Endothelial cell of umbilical vein (primary cell): ENCODE measurements around the gene MRPS12. TPM values are rescaled to one million over a fixed set of nuclear protein-coding genes. Genes with fewer than 3 reads are reported as not detected.

Experiments
- BruUV-seq: library from RNA; stranded (reverse); fragments of 400-500 nt; replicated peaks from 2 replicates; lab custom pipeline; 2021; lab: Mats Ljungman, UMichigan
- CTCF ChIA-PET: fragments of 300-600, 350-600 bp; sonication (Branson Sonifier 250); formaldehyde crosslinking; loops from one replicate; lab custom pipeline; 2021; ENCODE audit warnings: antibody characterized with exemption, inconsistent platforms; lab: Charles Lee
- POLR2A ChIA-PET: fragments of 300-600, 350-600 bp; sonication (Branson Sonifier 250); formaldehyde crosslinking; loops from one replicate; lab custom pipeline; 2021; ENCODE audit warnings: antibody characterized with exemption, inconsistent platforms; lab: Charles Lee
- DNase-seq: peaks from one replicate; pipeline ENCODE4 v3.0.0-alpha.2; 2011; ENCODE audit warnings: low read depth, low spot score
- FAIRE-seq: peaks from 2 replicates; lab custom pipeline; 2011; peaks lifted over from hg19 to GRCh38; lab: Jason Lieb, UNC
- H2AFZ ChIP-seq: 2 replicates; pipeline ENCODE4 v1.6.0; 2012; ENCODE audit warnings: low read depth, low read length, control low read depth, inconsistent platforms
- H3K27ac ChIP-seq: 2 replicates; pipeline ENCODE4 v1.5.1; 2011; ENCODE audit warnings: low read depth, mild to moderate bottlenecking, control low read depth, low read length, moderate library complexity; ENCODE audit not compliant: insufficient read depth
- H3K27me3 ChIP-seq, 2 experiments: 2 replicates each; pipeline versions ENCODE4 v1.6.0 to v1.6.1; 2011; ENCODE audit warnings: low read length in 2 of 2, mixed read lengths in 1 of 2; ENCODE audit not compliant: control insufficient read depth in 2 of 2, insufficient read depth in 2 of 2
- H3K36me3 ChIP-seq, 2 experiments: 2 replicates in 1 of 2; 3 replicates in 1 of 2; pipeline ENCODE4 v1.5.1; 2011; ENCODE audit warnings: low read length in 2 of 2, mild to moderate bottlenecking in 1 of 2, moderate library complexity in 1 of 2; ENCODE audit not compliant: control insufficient read depth in 2 of 2, insufficient read depth in 2 of 2; ENCODE audit errors: extremely low read depth in 1 of 2
- H3K4me1 ChIP-seq: 3 replicates; pipeline ENCODE4 v1.5.1; 2011; ENCODE audit warnings: mild to moderate bottlenecking, low read length; ENCODE audit not compliant: control insufficient read depth, insufficient read depth; ENCODE audit errors: extremely low read depth
- H3K4me2 ChIP-seq: 2 replicates; pipeline ENCODE4 v1.6.1; 2011; ENCODE audit warnings: low read length, control low read depth, mixed read lengths; ENCODE audit not compliant: insufficient read depth
- H3K4me3 ChIP-seq, 3 experiments: fragments of 200-600 bp in 1 of 3; sonication (generic), shearing (Covaris generic) in 1 of 3; replicated peaks in 1 of 3; 2 replicates each; pipeline ENCODE4 v1.5.1; 2011 to 2016; ENCODE audit warnings: control low read depth in 3 of 3, low read length in 3 of 3, mild to moderate bottlenecking in 2 of 3, inconsistent platforms in 1 of 3, low read depth in 1 of 3, moderate library complexity in 1 of 3; ENCODE audit not compliant: insufficient read depth in 1 of 3
- H3K79me2 ChIP-seq: 2 replicates; pipeline ENCODE4 v1.6.0; 2012; ENCODE audit warnings: low read length, inconsistent platforms; ENCODE audit not compliant: control insufficient read depth, insufficient read depth
- H3K9ac ChIP-seq: replicated peaks from 2 replicates; pipeline ENCODE3; 2011; ENCODE audit warnings: low read length, control low read depth; ENCODE audit not compliant: insufficient read depth; ENCODE audit errors: extremely low read depth
- H3K9me1 ChIP-seq: replicated peaks from 3 replicates; pipeline ENCODE4 v1.6.0; 2011; ENCODE audit warnings: mild to moderate bottlenecking, low read length; ENCODE audit not compliant: control insufficient read depth, insufficient read depth; ENCODE audit errors: extremely low read depth
- H3K9me3 ChIP-seq: replicated peaks from 2 replicates; pipeline ENCODE4 v1.5.1; 2012; ENCODE audit warnings: low read length, inconsistent platforms; ENCODE audit not compliant: control insufficient read depth, insufficient read depth
- H4K20me1 ChIP-seq: replicated peaks from 2 replicates; pipeline ENCODE3; 2011; ENCODE audit warnings: mild to moderate bottlenecking, low read length; ENCODE audit not compliant: control insufficient read depth, insufficient read depth; ENCODE audit errors: extremely low read depth
- EZH2 ChIP-seq: IDR thresholded peaks from 2 replicates; pipeline ENCODE4 v1.6.1; 2012; ENCODE audit warnings: borderline replicate concordance, low read depth, mild to moderate bottlenecking, moderate library complexity, low read length, inconsistent platforms; ENCODE audit not compliant: severe bottlenecking
- FOS ChIP-seq: IDR thresholded peaks from 2 replicates; pipeline ENCODE4 v1.6.1; 2011; ENCODE audit warnings: mild to moderate bottlenecking, low read length, moderate library complexity, borderline replicate concordance; ENCODE audit not compliant: insufficient read depth
- GATA2 ChIP-seq: IDR thresholded peaks from 2 replicates; pipeline ENCODE4 v1.7.0; 2011; ENCODE audit warnings: low read depth, mild to moderate bottlenecking, moderate library complexity, mixed read lengths, low read length; ENCODE audit not compliant: insufficient read length, insufficient read depth
- JUN ChIP-seq: IDR thresholded peaks from 2 replicates; pipeline ENCODE4 v1.6.1; 2011; ENCODE audit warnings: borderline replicate concordance, low read depth; ENCODE audit not compliant: insufficient read length, insufficient read depth
- MYC ChIP-seq: IDR thresholded peaks from one replicate; pipeline ENCODE4 v1.6.1; 2011; ENCODE audit warnings: mild to moderate bottlenecking, low read depth, low read length
- POLR2A ChIP-seq: IDR thresholded peaks from 2 replicates; pipeline ENCODE4 v1.6.1; 2012; ENCODE audit warnings: low read depth, mild to moderate bottlenecking, control low read depth, low read length
- POLR2AphosphoS5 ChIP-seq: IDR thresholded peaks from 2 replicates; pipeline ENCODE4 v1.6.1; 2012; ENCODE audit warnings: low read depth, mild to moderate bottlenecking, control low read depth, low read length, moderate library complexity; ENCODE audit not compliant: insufficient read depth
- dilution Hi-C: fragments of 300-500 bp; cut with MboI; formaldehyde crosslinking; loops from one replicate; pipeline ENCODE4 v1.15.0; 2019; ENCODE audit warnings: low sequenced_read_pairs; ENCODE audit not compliant: extremely low pct_ligation_motif_present
- intact Hi-C: fragments of 100-400 bp; cut with micrococcal nuclease; formaldehyde crosslinking; loops from one replicate; pipeline ENCODE4 v1.10.0; 2022
- polyA plus RNA-seq, 4 experiments: library from polyadenylated mRNA; depleted of rRNA in 3 of 4; stranded (reverse) in 3 of 4; unstranded in 1 of 4; fragments of >200 nt; gene quantifications; 2 replicates each; pipeline versions ENCODE4 v1.2.1 to v1.2.3, GENCODE V29; 2011 to 2012; ENCODE audit warnings: missing spikeins in 1 of 4
- total RNA-seq: library from RNA; stranded (reverse); gene quantifications from 2 replicates; pipeline ENCODE4 v1.2.3, GENCODE V29; 2021
- TF ChIP-seq, protein P1 (sequence below): IDR thresholded peaks from 2 replicates; pipeline ENCODE4 v1.6.1; 2011; ENCODE audit not compliant: insufficient read depth, insufficient read length
- TF ChIP-seq, protein P2 (sequence below), 2 donors: IDR thresholded peaks; 1 replicate in 1 of 2; 2 replicates in 1 of 2; pipeline ENCODE4 v1.5.1; 2011; ENCODE audit warnings: low read length in 2 of 2, mild to moderate bottlenecking in 2 of 2, moderate library complexity in 2 of 2, control low read depth in 1 of 2, inconsistent platforms in 1 of 2, low read depth in 1 of 2; ENCODE audit not compliant: insufficient read depth in 1 of 2; ENCODE audit errors: extremely low read depth in 1 of 2

Gene MRPS12
- total and polyA plus RNA-seq, 2 donors (not counting 3 experiments of a cell fraction or from before 2014, with no cell fraction given): 49.3 to 86.3 TPM

DNA sequence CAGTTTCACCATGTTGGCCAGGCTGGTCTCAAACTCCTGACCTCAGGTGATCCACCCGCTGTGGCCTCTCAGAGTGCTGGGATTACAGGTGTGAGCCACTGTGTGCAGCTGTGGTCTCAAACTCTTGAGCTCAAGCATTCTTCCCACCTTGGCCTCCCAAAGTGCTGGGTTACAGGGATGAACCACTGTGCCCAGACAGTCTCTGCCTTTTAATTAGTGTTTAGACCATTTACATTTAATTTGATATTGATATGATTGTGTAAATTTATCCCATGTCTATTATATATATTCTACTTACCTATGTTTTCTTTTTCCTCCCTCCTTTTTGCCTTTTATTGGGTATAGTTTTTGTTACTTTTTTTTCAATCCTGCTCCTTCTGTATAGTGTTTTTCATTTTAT lies 29.1 kb upstream of the MRPS12 start:
- DNase-seq (no peak), FAIRE-seq (no peak)
- Histone ChIP-seq H3K4me3 (no peak overlapping the region), H3K27me3 (no peaks in the 10 kb centered on the region), H4K20me1 (no peaks in the 10 kb centered on the region), H3K27ac (no peak overlapping the region), H2AFZ (no peak overlapping the region), H3K79me2 (peaks cover 5% of the 10 kb centered on the region), H3K4me1 (peaks cover 22% of the 10 kb centered on the region), H3K9ac (no peak overlapping the region), H3K4me2 (peak overlapping the region; percentile 99), H3K9me1 (no peaks in the 10 kb centered on the region), H3K36me3 (peaks cover 0 to 12% of the 10 kb centered on the region in 2 experiments), H3K9me3 (no peaks in the 10 kb centered on the region)
- no TSS peak for BruUV-seq
- ChIA-PET POLR2A (no interaction called here), CTCF (interaction anchor here (1.1 to 2.4 kb wide), 3 partner anchors 10 to 132 kb away, joined by 3 to 16 read pairs (median 5); partner anchors contain the start of genes CCER2, MRPS12 and SARS2)
- TF ChIP-seq GATA2 (no peak), EZH2 (no peak), POLR2A (no peak), POLR2AphosphoS5 (no peak), MYC (no peak), JUN (no peak), FOS (no peak)
- TF ChIP-seq, protein P1, sequence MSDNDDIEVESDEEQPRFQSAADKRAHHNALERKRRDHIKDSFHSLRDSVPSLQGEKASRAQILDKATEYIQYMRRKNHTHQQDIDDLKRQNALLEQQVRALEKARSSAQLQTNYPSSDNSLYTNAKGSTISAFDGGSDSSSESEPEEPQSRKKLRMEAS: no peak
- TF ChIP-seq, protein P2, sequence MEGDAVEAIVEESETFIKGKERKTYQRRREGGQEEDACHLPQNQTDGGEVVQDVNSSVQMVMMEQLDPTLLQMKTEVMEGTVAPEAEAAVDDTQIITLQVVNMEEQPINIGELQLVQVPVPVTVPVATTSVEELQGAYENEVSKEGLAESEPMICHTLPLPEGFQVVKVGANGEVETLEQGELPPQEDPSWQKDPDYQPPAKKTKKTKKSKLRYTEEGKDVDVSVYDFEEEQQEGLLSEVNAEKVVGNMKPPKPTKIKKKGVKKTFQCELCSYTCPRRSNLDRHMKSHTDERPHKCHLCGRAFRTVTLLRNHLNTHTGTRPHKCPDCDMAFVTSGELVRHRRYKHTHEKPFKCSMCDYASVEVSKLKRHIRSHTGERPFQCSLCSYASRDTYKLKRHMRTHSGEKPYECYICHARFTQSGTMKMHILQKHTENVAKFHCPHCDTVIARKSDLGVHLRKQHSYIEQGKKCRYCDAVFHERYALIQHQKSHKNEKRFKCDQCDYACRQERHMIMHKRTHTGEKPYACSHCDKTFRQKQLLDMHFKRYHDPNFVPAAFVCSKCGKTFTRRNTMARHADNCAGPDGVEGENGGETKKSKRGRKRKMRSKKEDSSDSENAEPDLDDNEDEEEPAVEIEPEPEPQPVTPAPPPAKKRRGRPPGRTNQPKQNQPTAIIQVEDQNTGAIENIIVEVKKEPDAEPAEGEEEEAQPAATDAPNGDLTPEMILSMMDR (IDR thresholded peaks at IDR 0.05; ENCODE audit: extremely low read depth in 1 of 2, insufficient read depth in 1 of 2, low read depth in 1 of 2, low read length in 2 of 2): no peak
- intact Hi-C loops (no loop called here), dilution Hi-C loops (no loop called here)
